GM10266 (cell line): ENCODE results near the gene ANKS1B.

Experiments
- DNase-seq: peaks from one replicate; pipeline ENCODE4 v3.0.0; 2012; ENCODE audit errors: extremely low spot score
- CTCF ChIP-seq: IDR thresholded peaks from 2 replicates; pipeline ENCODE4 v1.5.1; 2012; ENCODE audit warnings: mild to moderate bottlenecking, low read depth; ENCODE audit not compliant: control insufficient read depth, insufficient read depth; ENCODE audit errors: missing control alignments

The ANKS1B gene

GRCh38 chr12:99152337-99152736, 832.4 kb downstream of the ANKS1B start:
- TF ChIP-seq CTCF, result no peak

GRCh38 chr12:99151744-99152143, 833.0 kb downstream of the ANKS1B start:
- DNase-seq, result no peak
- TF ChIP-seq CTCF, result no peak

More at GRCh38 chr12:99152337-99152736, 832.4 kb downstream of the ANKS1B start:
- DNase-seq, result no peak

GRCh38 chr12:99147130-99147529, 837.6 kb downstream of the ANKS1B start:
- no peak for DNase-seq
- no peak for TF ChIP-seq CTCF

GRCh38 chr12:99146730-99147129, 838.0 kb downstream of the ANKS1B start:
- no peak for TF ChIP-seq CTCF
- DNase-seq, result no peak

GRCh38 chr12:99146185-99146584, 838.6 kb downstream of the ANKS1B start:
- TF ChIP-seq CTCF, result no peak
- DNase-seq, result no peak

GRCh38 chr12:99142651-99143050, 842.1 kb downstream of the ANKS1B start:
- no peak for TF ChIP-seq CTCF
- DNase-seq, result no peak

GRCh38 chr12:99140017-99140720, 844.6 kb downstream of the ANKS1B start:
- no peak for TF ChIP-seq CTCF
- no peak for DNase-seq
